CD4-positive, alpha-beta T cell (primary cell): ENCODE measurements around the gene MREG. TPM values are rescaled to one million over a fixed set of nuclear protein-coding genes. Genes with fewer than 3 reads are reported as not detected.

ENCODE experiments used
- ATAC-seq: fragments of 200-7000 bp; cut with Tn5 transposase; one replicate; pipeline ENCODE4 v1.10.0; 2022; ENCODE audit warnings: mild to moderate bottlenecking; ENCODE audit not compliant: poor library complexity
- CTCF ChIA-PET: fragments of 350-600 bp; sonication (Branson Sonifier 250); formaldehyde crosslinking; loops from one replicate; lab custom pipeline; 2021; ENCODE audit warnings: antibody characterized with exemption, inconsistent platforms; lab: Charles Lee
- POLR2A ChIA-PET: fragments of 350-600 bp; sonication (Branson Sonifier 250); formaldehyde crosslinking; loops from one replicate; lab custom pipeline; 2021; ENCODE audit warnings: antibody characterized with exemption, inconsistent platforms; lab: Charles Lee
- DNase-seq, 14 experiments: peaks; one replicate each; pipeline ENCODE4 v3.0.0-alpha.2; 2013 to 2020; ENCODE audit warnings: mixed read lengths in 2 of 14
- H3K27ac ChIP-seq, 2 donors: one replicate each; pipeline versions ENCODE4 v1.5.1 to v1.7.0; 2013; ENCODE audit warnings: low read length in 2 of 2, low read depth in 1 of 2, mild to moderate bottlenecking in 1 of 2
- H3K27me3 ChIP-seq, 2 experiments: 1 replicate in 1 of 2; 2 replicates in 1 of 2; pipeline versions ENCODE4 v1.6.1 to v1.7.0; 2013; ENCODE audit warnings: low read length in 2 of 2, control low read depth in 1 of 2, mild to moderate bottlenecking in 1 of 2, moderate library complexity in 1 of 2; ENCODE audit not compliant: insufficient read depth in 2 of 2, control insufficient read depth in 1 of 2
- H3K36me3 ChIP-seq: one replicate; pipeline ENCODE4 v1.6.1; 2013; ENCODE audit warnings: low read length, control low read depth; ENCODE audit not compliant: insufficient read depth
- H3K4me1 ChIP-seq: one replicate; pipeline ENCODE4 v1.6.1; 2013; ENCODE audit warnings: low read length, control low read depth; ENCODE audit not compliant: insufficient read depth
- H3K4me3 ChIP-seq: one replicate; pipeline ENCODE4 v1.5.1; 2013; ENCODE audit warnings: mild to moderate bottlenecking, low read length, moderate library complexity
- H3K9me3 ChIP-seq, 2 experiments: 1 replicate in 1 of 2; 2 replicates in 1 of 2; pipeline versions ENCODE4 v1.6.1 to v1.7.0; 2013; ENCODE audit warnings: low read length in 2 of 2, mild to moderate bottlenecking in 2 of 2, control low read depth in 1 of 2, moderate library complexity in 1 of 2; ENCODE audit not compliant: control insufficient read depth in 1 of 2, insufficient read depth in 1 of 2
- H3K27ac Mint-ChIP-seq: one replicate; pipeline ENCODE4 v1.8.0; 2020; ENCODE audit warnings: mixed read lengths
- H3K27me3 Mint-ChIP-seq: one replicate; pipeline ENCODE4 v1.8.0; 2021; ENCODE audit warnings: mixed read lengths
- H3K36me3 Mint-ChIP-seq: one replicate; pipeline ENCODE4 v1.8.0; 2021; ENCODE audit warnings: low read depth, mixed read lengths
- H3K4me1 Mint-ChIP-seq: one replicate; pipeline ENCODE4 v1.8.0; 2021; ENCODE audit warnings: low read depth, mixed read lengths
- H3K4me3 Mint-ChIP-seq: one replicate; pipeline ENCODE4 v1.8.0; 2020; ENCODE audit warnings: mild to moderate bottlenecking, mixed read lengths
- H3K9me3 Mint-ChIP-seq: one replicate; pipeline ENCODE4 v1.8.0; 2020; ENCODE audit warnings: mixed read lengths
- intact Hi-C, 2 experiments: fragments of 100-400 bp; cut with DNase I in 1 of 2; cut with micrococcal nuclease in 1 of 2; formaldehyde crosslinking; loops; one replicate each; pipeline versions ENCODE4 v1.15.1 to v1.9.0; 2023 to 2025; cut with DNase I, micrococcal nuclease
- total RNA-seq, 174 experiments: library from RNA in 2 of 174; stranded (reverse) in 2 of 174; gene quantifications; one replicate each; pipeline ENCODE4 v1.2.3 and lab custom pipeline; 2021 to 2026
- TF ChIP-seq, protein P1 (sequence below): fragments of 200-600 bp; IDR thresholded peaks from one replicate; pipeline ENCODE4 v1.8.0; 2022; ENCODE audit warnings: antibody characterized with exemption, mild to moderate bottlenecking

The MREG gene
- total RNA-seq, 2 experiments from 2014 or later: 1.8 to 2.8 TPM

DNA sequence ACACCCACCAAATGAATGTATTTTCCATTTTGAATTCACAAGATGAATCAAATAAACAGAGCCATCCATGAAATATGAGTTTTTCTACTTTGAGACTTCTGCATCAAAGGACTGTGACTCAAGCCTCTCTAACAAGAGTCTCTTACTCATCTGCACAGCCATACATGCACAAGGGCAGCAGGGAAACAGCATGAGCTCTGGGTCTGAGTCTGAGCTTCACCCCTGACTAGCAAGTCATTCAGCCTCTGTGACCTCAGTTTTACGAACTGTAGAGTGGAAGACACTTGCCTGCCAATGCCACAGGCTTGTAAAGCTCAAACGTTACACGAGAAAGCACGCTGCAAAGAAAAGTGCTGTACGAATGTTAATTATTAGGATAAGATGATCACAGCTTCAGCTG lies 42.9 kb downstream of the MREG start:
- CTCF ChIA-PET: no interaction called here
- no peak overlapping the region for H3K4me3 ChIP-seq
- POLR2A ChIA-PET: no interaction called here
- TF ChIP-seq, protein P1, sequence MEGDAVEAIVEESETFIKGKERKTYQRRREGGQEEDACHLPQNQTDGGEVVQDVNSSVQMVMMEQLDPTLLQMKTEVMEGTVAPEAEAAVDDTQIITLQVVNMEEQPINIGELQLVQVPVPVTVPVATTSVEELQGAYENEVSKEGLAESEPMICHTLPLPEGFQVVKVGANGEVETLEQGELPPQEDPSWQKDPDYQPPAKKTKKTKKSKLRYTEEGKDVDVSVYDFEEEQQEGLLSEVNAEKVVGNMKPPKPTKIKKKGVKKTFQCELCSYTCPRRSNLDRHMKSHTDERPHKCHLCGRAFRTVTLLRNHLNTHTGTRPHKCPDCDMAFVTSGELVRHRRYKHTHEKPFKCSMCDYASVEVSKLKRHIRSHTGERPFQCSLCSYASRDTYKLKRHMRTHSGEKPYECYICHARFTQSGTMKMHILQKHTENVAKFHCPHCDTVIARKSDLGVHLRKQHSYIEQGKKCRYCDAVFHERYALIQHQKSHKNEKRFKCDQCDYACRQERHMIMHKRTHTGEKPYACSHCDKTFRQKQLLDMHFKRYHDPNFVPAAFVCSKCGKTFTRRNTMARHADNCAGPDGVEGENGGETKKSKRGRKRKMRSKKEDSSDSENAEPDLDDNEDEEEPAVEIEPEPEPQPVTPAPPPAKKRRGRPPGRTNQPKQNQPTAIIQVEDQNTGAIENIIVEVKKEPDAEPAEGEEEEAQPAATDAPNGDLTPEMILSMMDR: no peak
- Mint-ChIP-seq H3K36me3 (peaks cover 30% of the 10 kb centered on the region), H3K27me3 (no peaks in the 10 kb centered on the region), H3K4me3 (no peak overlapping the region), H3K4me1 (no peaks in the 10 kb centered on the region), H3K27ac (no peak overlapping the region), H3K9me3 (peaks cover 3% of the 10 kb centered on the region)
- H3K9me3 ChIP-seq: no peaks in the 10 kb centered on the region
- H3K36me3 ChIP-seq: no peaks in the 10 kb centered on the region
- no peaks in the 10 kb centered on the region for H3K27me3 ChIP-seq
- H3K27ac ChIP-seq: no peak overlapping the region
- DNase-seq (no peak), ATAC-seq (no peak)
- intact Hi-C loops: no loop called here
- H3K4me1 ChIP-seq: no peaks in the 10 kb centered on the region

DNA sequence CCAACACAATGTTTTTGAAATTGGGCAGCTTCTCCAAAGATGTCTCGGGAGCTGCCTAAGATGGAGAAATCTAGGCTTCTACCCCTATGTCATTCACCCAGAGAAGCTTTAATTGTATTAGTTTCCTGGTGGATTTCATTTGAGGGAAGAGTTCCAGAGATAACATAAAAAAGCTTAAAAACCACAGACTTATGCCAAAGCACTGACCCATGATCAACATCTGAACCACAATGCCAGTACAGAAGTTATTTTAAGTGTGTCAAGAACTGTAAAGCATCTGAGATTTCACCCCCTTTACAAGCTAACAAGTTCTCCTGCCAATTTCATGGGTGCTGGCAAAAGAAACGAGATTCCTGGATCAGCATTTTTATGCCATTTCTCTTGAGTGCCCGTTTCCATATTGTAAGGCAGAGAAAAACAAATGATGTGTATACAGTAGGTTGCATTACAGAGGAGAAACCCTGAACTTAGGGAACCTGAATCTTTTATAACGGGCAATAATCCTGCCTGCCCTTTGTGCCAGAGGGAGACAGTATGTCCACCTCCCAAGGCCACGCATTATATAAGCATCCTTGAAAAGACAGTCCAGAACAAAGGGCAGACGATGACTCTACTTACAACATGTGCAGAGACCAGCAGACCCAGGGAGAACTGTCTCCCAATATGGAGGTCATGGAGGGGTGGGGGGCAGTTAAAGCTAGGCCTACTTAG lies 44.1 kb downstream of the MREG start:
- H3K4me1 Mint-ChIP-seq: no peaks in the 10 kb centered on the region
- no peak overlapping the region for H3K27ac ChIP-seq
- CTCF ChIA-PET: no interaction called here
- H3K27ac Mint-ChIP-seq: no peak overlapping the region
- peaks cover 30% of the 10 kb centered on the region for H3K36me3 Mint-ChIP-seq
- ATAC-seq: no peak
- no peaks in the 10 kb centered on the region for H3K4me1 ChIP-seq
- H3K36me3 ChIP-seq: no peaks in the 10 kb centered on the region
- POLR2A ChIA-PET: no interaction called here
- peaks cover 3% of the 10 kb centered on the region for H3K9me3 Mint-ChIP-seq
- no peak overlapping the region for H3K4me3 ChIP-seq
- intact Hi-C loops: no loop called here
- TF ChIP-seq, protein P1: no peak
- DNase-seq: no peak
- no peaks in the 10 kb centered on the region for H3K9me3 ChIP-seq
- no peak overlapping the region for H3K4me3 Mint-ChIP-seq
- no peaks in the 10 kb centered on the region for H3K27me3 Mint-ChIP-seq
- no peaks in the 10 kb centered on the region for H3K27me3 ChIP-seq

DNA sequence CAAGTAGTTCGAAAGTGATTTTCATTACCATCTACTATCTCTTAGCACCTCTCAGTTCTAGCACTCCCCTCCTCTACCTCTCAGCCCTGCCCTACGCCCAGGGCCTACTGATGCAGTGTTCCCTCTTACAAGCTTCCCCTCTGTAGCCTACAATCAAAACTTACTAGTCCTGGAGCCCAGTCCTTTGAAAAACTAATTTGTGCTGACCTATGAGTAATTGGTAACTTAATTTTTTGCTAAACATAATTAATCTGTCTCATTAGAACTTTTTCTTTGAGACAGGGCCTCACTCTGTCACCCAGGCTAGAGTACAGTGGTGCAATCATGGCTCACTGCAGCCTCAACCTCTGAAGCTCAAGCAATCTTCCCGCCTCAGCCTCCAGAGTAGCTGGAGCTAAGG lies 44.9 kb downstream of the MREG start:
- H3K27ac ChIP-seq: no peak overlapping the region
- no peaks in the 10 kb centered on the region for H3K9me3 ChIP-seq
- intact Hi-C loops: no loop called here
- TF ChIP-seq, protein P1: no peak
- H3K4me3 ChIP-seq: no peak overlapping the region
- H3K4me1 ChIP-seq: no peaks in the 10 kb centered on the region
- H3K36me3 Mint-ChIP-seq: peaks cover 25% of the 10 kb centered on the region
- no peak for DNase-seq
- peaks cover 3% of the 10 kb centered on the region for H3K9me3 Mint-ChIP-seq
- ChIA-PET POLR2A (no interaction called here), CTCF (no interaction called here)
- H3K27me3 ChIP-seq: no peaks in the 10 kb centered on the region
- no peak overlapping the region for H3K4me3 Mint-ChIP-seq
- no peaks in the 10 kb centered on the region for H3K27me3 Mint-ChIP-seq
- H3K4me1 Mint-ChIP-seq: no peaks in the 10 kb centered on the region
- no peak overlapping the region for H3K27ac Mint-ChIP-seq
- no peaks in the 10 kb centered on the region for H3K36me3 ChIP-seq
- no peak for ATAC-seq
